GM18499 (cell line): ENCODE measurements around the gene LIN7C.

Source experiments
- ATAC-seq: cut with Tn5 transposase; IDR thresholded peaks from one replicate; pipeline ENCODE4 v1.9.1; 2021; ENCODE audit warnings: moderate number of reproducible peaks; ENCODE audit not compliant: insufficient read depth, unreplicated experiment

Gene LIN7C

GRCh38 chr11:27471589-27472397, 34.8 kb downstream of the LIN7C start:
- ATAC-seq, result peak; percentile 20

- no peak for ATAC-seq
Measured at GRCh38 chr11:27470826-27471588, 35.6 kb downstream of the LIN7C start.

- no peak for ATAC-seq
Measured at GRCh38 chr11:27470166-27470565, 36.4 kb downstream of the LIN7C start.

- ATAC-seq, result no peak
Measured at GRCh38 chr11:27468995-27469695, 37.4 kb downstream of the LIN7C start.

- ATAC-seq, result no peak
Measured at GRCh38 chr11:27468209-27468994, 38.2 kb downstream of the LIN7C start.

GRCh38 chr11:27467181-27467913, 39.2 kb downstream of the LIN7C start:
- no peak for ATAC-seq

- no peak for ATAC-seq
Measured at GRCh38 chr11:27466363-27466762, 40.2 kb downstream of the LIN7C start.

- ATAC-seq, result no peak
Measured at GRCh38 chr11:27465629-27466028, 40.9 kb downstream of the LIN7C start.

GRCh38 chr11:27464909-27465308, 41.7 kb downstream of the LIN7C start:
- ATAC-seq, result no peak

GRCh38 chr11:27464289-27464696, 42.3 kb downstream of the LIN7C start:
- no peak for ATAC-seq

GRCh38 chr11:27462543-27462942, 44.0 kb downstream of the LIN7C start:
- ATAC-seq, result no peak

- ATAC-seq, result no peak
Measured at GRCh38 chr11:27460158-27460978, 46.2 kb downstream of the LIN7C start.

- no peak for ATAC-seq
Measured at GRCh38 chr11:27459191-27459590, 47.4 kb downstream of the LIN7C start.

GRCh38 chr11:27458182-27458581, 48.4 kb downstream of the LIN7C start:
- ATAC-seq, result no peak

GRCh38 chr11:27456795-27457329, 49.7 kb downstream of the LIN7C start:
- ATAC-seq, result no peak

GRCh38 chr11:27456140-27456794, 50.3 kb downstream of the LIN7C start:
- ATAC-seq, result no peak

- ATAC-seq, result no peak
Measured at GRCh38 chr11:27455667-27456066, 50.9 kb downstream of the LIN7C start.

GRCh38 chr11:27453701-27454100, 52.9 kb downstream of the LIN7C start:
- no peak for ATAC-seq
